WTC11 (cell line): Measurements from ENCODE around the gene GRIP2. TPM values are rescaled to one million over a fixed set of nuclear protein-coding genes. Genes with fewer than 3 reads are reported as not detected.
A peak's percentile ranks its signal among the peaks of the same experiment; 100 is the strongest.

Experiments used
- ATAC-seq: fragments of 200-7000 bp; cut with Tn5 transposase; 2 replicates; pipeline ENCODE4 v1.10.0; 2021; ENCODE audit warnings: mild to moderate bottlenecking, moderate library complexity
- CTCF ChIA-PET: fragments of 300-600 bp; sonication (Branson Sonifier 250); formaldehyde crosslinking; loops from one replicate; lab custom pipeline; 2021; ENCODE audit warnings: antibody characterized with exemption; lab: Charles Lee
- POLR2A ChIA-PET: fragments of 350-600 bp; sonication (Branson Sonifier 250); formaldehyde crosslinking; loops from one replicate; lab custom pipeline; 2021; ENCODE audit warnings: antibody characterized with exemption; lab: Charles Lee
- DNase-seq: peaks from one replicate; pipeline ENCODE4 v3.0.0; 2021; ENCODE audit warnings: low spot score
- H3K27ac Mint-ChIP-seq: 2 replicates; pipeline ENCODE4 v1.8.0; 2021; ENCODE audit warnings: mixed read lengths
- H3K27me3 Mint-ChIP-seq: 2 replicates; pipeline ENCODE4 v1.8.0; 2021; ENCODE audit warnings: low read depth, mild to moderate bottlenecking, moderate library complexity, mixed read lengths
- H3K36me3 Mint-ChIP-seq: 2 replicates; pipeline ENCODE4 v1.8.0; 2021; ENCODE audit warnings: mixed read lengths
- H3K4me1 Mint-ChIP-seq: 2 replicates; pipeline ENCODE4 v1.8.0; 2022; ENCODE audit warnings: mixed read lengths
- H3K4me3 Mint-ChIP-seq: 2 replicates; pipeline ENCODE4 v1.8.0; 2021; ENCODE audit warnings: mild to moderate bottlenecking, moderate library complexity, mixed read lengths
- H3K9me3 Mint-ChIP-seq: 2 replicates; pipeline ENCODE4 v1.8.0; 2021; ENCODE audit warnings: mixed read lengths
- CDX4 ChIP-seq: fragments of 250-450 bp; sonication (Bioruptor Pico); IDR thresholded peaks from 2 replicates; pipeline ENCODE4 v1.9.0; 2021; ENCODE audit warnings: moderate library complexity, mild to moderate bottlenecking, inconsistent platforms, borderline replicate concordance
- E2F5 ChIP-seq: sonication (generic); formaldehyde crosslinking; IDR thresholded peaks from 2 replicates; pipeline ENCODE4 v1.8.1; 2022; ENCODE audit warnings: mild to moderate bottlenecking, moderate library complexity, missing genetic modification reagents
- GABPB1 ChIP-seq: sonication (generic); formaldehyde crosslinking; IDR thresholded peaks from 2 replicates; pipeline ENCODE4 v1.8.1; 2023; ENCODE audit warnings: mild to moderate bottlenecking, missing genetic modification reagents
- OVOL2 ChIP-seq: fragments of 250-450 bp; sonication (Bioruptor Pico); IDR thresholded peaks from 2 replicates; pipeline ENCODE4 v1.9.0; 2021; ENCODE audit warnings: mild to moderate bottlenecking, borderline replicate concordance
- RELA ChIP-seq: sonication (generic); formaldehyde crosslinking; IDR thresholded peaks from 2 replicates; pipeline ENCODE4 v1.8.1; 2022; ENCODE audit warnings: missing genetic modification reagents, mild to moderate bottlenecking, borderline replicate concordance
- SP1 ChIP-seq: sonication (generic); formaldehyde crosslinking; conservative IDR thresholded peaks from 2 replicates; pipeline ENCODE4 v1.8.1; 2022; ENCODE audit warnings: missing genetic modification reagents
- USF1 ChIP-seq: sonication (generic); formaldehyde crosslinking; IDR thresholded peaks from 2 replicates; pipeline ENCODE4 v1.8.0; 2022; ENCODE audit warnings: mild to moderate bottlenecking, missing genetic modification reagents
- USF2 ChIP-seq: sonication (generic); formaldehyde crosslinking; IDR thresholded peaks from 2 replicates; pipeline ENCODE4 v1.8.1; 2023; ENCODE audit warnings: mild to moderate bottlenecking, missing genetic modification reagents, moderate library complexity
- ZNF263 ChIP-seq: sonication (generic); formaldehyde crosslinking; IDR thresholded peaks from 2 replicates; pipeline ENCODE4 v1.8.1; 2022; ENCODE audit warnings: low read depth, mild to moderate bottlenecking, moderate library complexity, missing genetic modification reagents
- ZNF317 ChIP-seq: sonication (generic); formaldehyde crosslinking; IDR thresholded peaks from 2 replicates; pipeline ENCODE4 v1.8.1; 2023; ENCODE audit warnings: low read depth, mild to moderate bottlenecking, moderate library complexity, missing genetic modification reagents, borderline replicate concordance
- ZNF416 ChIP-seq: fragments of 250-450 bp; sonication (Bioruptor Pico); IDR thresholded peaks from 2 replicates; pipeline ENCODE4 v1.9.0; 2021; ENCODE audit warnings: mild to moderate bottlenecking, inconsistent platforms
- ZNF532 ChIP-seq: fragments of 250-450 bp; sonication (Bioruptor Pico); IDR thresholded peaks from 2 replicates; pipeline ENCODE4 v1.9.0; 2021; ENCODE audit warnings: mild to moderate bottlenecking, borderline replicate concordance
- total RNA-seq: library from RNA; stranded (reverse); gene quantifications from 3 replicates; pipeline ENCODE4 v1.2.3, GENCODE V29; 2021
- TF ChIP-seq, protein P1 (sequence below): sonication (generic); formaldehyde crosslinking; IDR thresholded peaks from 2 replicates; pipeline ENCODE4 v1.8.0; 2022; ENCODE audit warnings: missing genetic modification reagents
- TF ChIP-seq, protein P2 (sequence below): fragments of 250-450 bp; sonication (Bioruptor Pico); IDR thresholded peaks from 2 replicates; pipeline ENCODE4 v1.9.0; 2021; ENCODE audit warnings: mild to moderate bottlenecking

Gene GRIP2
- total RNA-seq, 1 experiment from 2014 or later, result 12.0 TPM

GRCh38 chr3:14451844-14452739 lies 88.0 kb downstream of the GRIP2 start:
- Mint-ChIP-seq H3K4me1 (peaks cover 1% of the 10 kb centered on the region; the same call in 1 of the 2 replicates), H3K27me3 (no peaks in the 10 kb centered on the region), H3K36me3 (peaks cover 70% of the 10 kb centered on the region), H3K27ac (no peak overlapping the region), H3K9me3 (peaks cover 7% of the 10 kb centered on the region), H3K4me3 (no peak overlapping the region)
- TF ChIP-seq ZNF532 (CRISPR knock-in tag), result no peak
- TF ChIP-seq SP1 (CRISPR knock-in tag), result no peak
- TF ChIP-seq ZNF263, result no peak
- peak; percentile 63; the same call in 1 of the 2 replicates for TF ChIP-seq GABPB1 (CRISPR knock-in tag)
- TF ChIP-seq ZNF317 (CRISPR knock-in tag), result no peak
- no peak for TF ChIP-seq USF1 (CRISPR knock-in tag)
- ChIA-PET POLR2A (no interaction called here), CTCF (interaction anchor here (0.7 to 0.8 kb wide), 2 partner anchors 16 to 191 kb away, joined by 3 read pairs; no protein-coding TSS in a partner anchor)
- ATAC-seq (no peak), DNase-seq (no peak)

DNA sequence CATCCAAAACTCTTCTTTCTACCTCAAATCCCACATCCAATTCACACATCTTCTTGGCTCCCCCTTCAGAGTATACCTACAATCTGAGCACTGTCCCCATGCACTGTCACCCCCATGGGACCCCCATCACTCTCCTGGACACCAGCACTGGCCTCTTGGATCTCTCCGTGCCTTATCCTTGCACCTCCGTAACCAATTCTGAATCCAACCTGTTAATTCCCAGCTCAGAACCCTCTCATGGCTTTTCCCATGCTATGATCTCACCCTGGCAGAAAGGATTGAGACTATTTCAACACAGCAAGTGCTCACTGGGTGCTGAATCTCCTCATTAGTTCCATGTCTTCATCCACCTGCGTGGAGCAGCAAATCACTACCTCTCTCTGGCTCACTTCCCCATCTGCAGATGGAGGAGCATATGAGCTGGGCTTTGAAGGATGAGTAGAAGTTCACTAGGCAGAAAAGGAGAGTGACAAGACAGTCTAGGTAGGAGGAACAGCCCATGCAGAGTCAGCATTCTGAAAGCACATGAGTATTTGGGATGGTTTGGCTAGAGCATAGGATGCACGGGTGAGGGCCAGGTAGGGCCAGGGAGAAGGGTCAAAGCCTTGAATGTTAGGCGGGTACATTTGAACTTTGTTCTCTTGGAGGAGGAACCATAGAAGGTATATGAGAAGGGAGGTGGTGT lies 89.1 kb downstream of the GRIP2 start:
- CTCF ChIA-PET, result interaction anchor here (1.2 kb wide), 1 partner anchor 247 kb away, joined by 3 read pairs; no protein-coding TSS in a partner anchor
- no peaks in the 10 kb centered on the region for H3K27me3 Mint-ChIP-seq
- H3K9me3 Mint-ChIP-seq, result peaks cover 12% of the 10 kb centered on the region
- no peak for DNase-seq
- ATAC-seq, result no peak
- TF ChIP-seq E2F5 (CRISPR knock-in tag) (no peak), OVOL2 (no peak), RELA (CRISPR knock-in tag) (no peak), ZNF416 (CRISPR knock-in tag) (no peak)
- no peaks in the 10 kb centered on the region for H3K4me1 Mint-ChIP-seq
- H3K36me3 Mint-ChIP-seq, result peaks cover 81% of the 10 kb centered on the region
- H3K27ac Mint-ChIP-seq, result peak overlapping the region; percentile 55; the same call in 1 of the 2 replicates
- H3K4me3 Mint-ChIP-seq, result no peak overlapping the region
- POLR2A ChIA-PET, result no interaction called here

- Mint-ChIP-seq H3K4me3 (no peak overlapping the region), H3K9me3 (peaks cover 12% of the 10 kb centered on the region), H3K27me3 (no peaks in the 10 kb centered on the region), H3K27ac (no peak overlapping the region), H3K4me1 (no peaks in the 10 kb centered on the region), H3K36me3 (peaks cover 85% of the 10 kb centered on the region)
- CTCF ChIA-PET, result interaction anchor here (1.2 kb wide), 1 partner anchor 247 kb away, joined by 3 read pairs; no protein-coding TSS in a partner anchor
- ATAC-seq (no peak), DNase-seq (no peak)
- POLR2A ChIA-PET, result no interaction called here
- TF ChIP-seq, protein P1, sequence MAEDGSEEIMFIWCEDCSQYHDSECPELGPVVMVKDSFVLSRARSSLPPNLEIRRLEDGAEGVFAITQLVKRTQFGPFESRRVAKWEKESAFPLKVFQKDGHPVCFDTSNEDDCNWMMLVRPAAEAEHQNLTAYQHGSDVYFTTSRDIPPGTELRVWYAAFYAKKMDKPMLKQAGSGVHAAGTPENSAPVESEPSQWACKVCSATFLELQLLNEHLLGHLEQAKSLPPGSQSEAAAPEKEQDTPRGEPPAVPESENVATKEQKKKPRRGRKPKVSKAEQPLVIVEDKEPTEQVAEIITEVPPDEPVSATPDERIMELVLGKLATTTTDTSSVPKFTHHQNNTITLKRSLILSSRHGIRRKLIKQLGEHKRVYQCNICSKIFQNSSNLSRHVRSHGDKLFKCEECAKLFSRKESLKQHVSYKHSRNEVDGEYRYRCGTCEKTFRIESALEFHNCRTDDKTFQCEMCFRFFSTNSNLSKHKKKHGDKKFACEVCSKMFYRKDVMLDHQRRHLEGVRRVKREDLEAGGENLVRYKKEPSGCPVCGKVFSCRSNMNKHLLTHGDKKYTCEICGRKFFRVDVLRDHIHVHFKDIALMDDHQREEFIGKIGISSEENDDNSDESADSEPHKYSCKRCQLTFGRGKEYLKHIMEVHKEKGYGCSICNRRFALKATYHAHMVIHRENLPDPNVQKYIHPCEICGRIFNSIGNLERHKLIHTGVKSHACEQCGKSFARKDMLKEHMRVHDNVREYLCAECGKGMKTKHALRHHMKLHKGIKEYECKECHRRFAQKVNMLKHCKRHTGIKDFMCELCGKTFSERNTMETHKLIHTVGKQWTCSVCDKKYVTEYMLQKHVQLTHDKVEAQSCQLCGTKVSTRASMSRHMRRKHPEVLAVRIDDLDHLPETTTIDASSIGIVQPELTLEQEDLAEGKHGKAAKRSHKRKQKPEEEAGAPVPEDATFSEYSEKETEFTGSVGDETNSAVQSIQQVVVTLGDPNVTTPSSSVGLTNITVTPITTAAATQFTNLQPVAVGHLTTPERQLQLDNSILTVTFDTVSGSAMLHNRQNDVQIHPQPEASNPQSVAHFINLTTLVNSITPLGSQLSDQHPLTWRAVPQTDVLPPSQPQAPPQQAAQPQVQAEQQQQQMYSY (CRISPR knock-in tag), result no peak
- TF ChIP-seq CDX4 (CRISPR knock-in tag) (no peak), GABPB1 (CRISPR knock-in tag) (no peak), USF2 (CRISPR knock-in tag) (no peak)
- TF ChIP-seq, protein P2, sequence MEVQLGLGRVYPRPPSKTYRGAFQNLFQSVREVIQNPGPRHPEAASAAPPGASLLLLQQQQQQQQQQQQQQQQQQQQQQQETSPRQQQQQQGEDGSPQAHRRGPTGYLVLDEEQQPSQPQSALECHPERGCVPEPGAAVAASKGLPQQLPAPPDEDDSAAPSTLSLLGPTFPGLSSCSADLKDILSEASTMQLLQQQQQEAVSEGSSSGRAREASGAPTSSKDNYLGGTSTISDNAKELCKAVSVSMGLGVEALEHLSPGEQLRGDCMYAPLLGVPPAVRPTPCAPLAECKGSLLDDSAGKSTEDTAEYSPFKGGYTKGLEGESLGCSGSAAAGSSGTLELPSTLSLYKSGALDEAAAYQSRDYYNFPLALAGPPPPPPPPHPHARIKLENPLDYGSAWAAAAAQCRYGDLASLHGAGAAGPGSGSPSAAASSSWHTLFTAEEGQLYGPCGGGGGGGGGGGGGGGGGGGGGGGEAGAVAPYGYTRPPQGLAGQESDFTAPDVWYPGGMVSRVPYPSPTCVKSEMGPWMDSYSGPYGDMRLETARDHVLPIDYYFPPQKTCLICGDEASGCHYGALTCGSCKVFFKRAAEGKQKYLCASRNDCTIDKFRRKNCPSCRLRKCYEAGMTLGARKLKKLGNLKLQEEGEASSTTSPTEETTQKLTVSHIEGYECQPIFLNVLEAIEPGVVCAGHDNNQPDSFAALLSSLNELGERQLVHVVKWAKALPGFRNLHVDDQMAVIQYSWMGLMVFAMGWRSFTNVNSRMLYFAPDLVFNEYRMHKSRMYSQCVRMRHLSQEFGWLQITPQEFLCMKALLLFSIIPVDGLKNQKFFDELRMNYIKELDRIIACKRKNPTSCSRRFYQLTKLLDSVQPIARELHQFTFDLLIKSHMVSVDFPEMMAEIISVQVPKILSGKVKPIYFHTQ (CRISPR knock-in tag), result no peak
Observed at GRCh38 chr3:14450506-14450905, 89.6 kb downstream of the GRIP2 start.
